Large intestine (tissue), 3 donors: ENCODE results near the gene C4BPB. TPM values are rescaled to one million over a fixed set of nuclear protein-coding genes. Genes with fewer than 3 reads are reported as not detected.

Source experiments
- DNase-seq, 2 donors: peaks; one replicate each; pipeline versions ENCODE4 v3.0.0 to v3.0.0-alpha.2; 2013
- H3K27ac ChIP-seq: one replicate; pipeline ENCODE4 v1.5.1; 2013; ENCODE audit warnings: low read length
- H3K27me3 ChIP-seq: 2 replicates; pipeline ENCODE4 v1.6.1; 2013; ENCODE audit warnings: low read length; ENCODE audit not compliant: control insufficient read depth, insufficient read depth
- H3K36me3 ChIP-seq: 2 replicates; pipeline ENCODE4 v1.6.1; 2013; ENCODE audit warnings: low read length; ENCODE audit not compliant: control insufficient read depth, insufficient read depth
- H3K4me1 ChIP-seq: one replicate; pipeline ENCODE4 v1.6.1; 2013; ENCODE audit warnings: low read length; ENCODE audit not compliant: control insufficient read depth, insufficient read depth
- H3K4me3 ChIP-seq: one replicate; pipeline ENCODE4 v1.5.1; 2013; ENCODE audit warnings: low read length
- H3K9me3 ChIP-seq: one replicate; pipeline ENCODE4 v1.6.1; 2013; ENCODE audit warnings: mild to moderate bottlenecking, low read depth, low read length, moderate library complexity; ENCODE audit not compliant: control insufficient read depth
- WGBS: methylation state at CpG from one replicate; pipeline ENCODE4 v1.1.5; 2013; ENCODE audit warnings: low lambda C conversion rate; ENCODE audit not compliant: insufficient coverage; 5-methylcytosine and 5-hydroxymethylcytosine counted together
- polyA plus RNA-seq: library from polyadenylated mRNA; unstranded; fragments of 120-200 nt; gene quantifications from one replicate; pipeline ENCODE4 v1.2.1, GENCODE V29; 2013

The C4BPB gene
- polyA plus RNA-seq, 1 donor: 0.48 TPM

DNA sequence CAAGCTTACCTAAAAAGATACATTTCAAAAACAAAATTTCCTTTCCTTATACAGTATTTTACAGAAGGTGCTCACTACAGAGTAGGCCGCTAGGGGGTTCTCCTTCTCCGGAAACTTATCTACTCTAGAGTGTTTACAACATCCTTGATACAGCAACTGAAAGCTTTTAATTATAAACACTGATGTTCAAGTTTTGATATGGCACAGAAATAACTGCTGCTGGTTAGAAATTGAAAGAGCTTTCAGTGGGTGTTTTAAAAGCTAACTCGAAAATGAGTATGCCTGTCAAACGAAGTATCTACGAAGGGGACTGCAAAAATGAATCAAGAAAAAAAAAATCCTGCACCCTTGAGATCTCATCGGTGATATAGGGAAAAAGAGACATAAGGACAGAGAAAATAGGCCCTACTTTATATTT, 38.7 kb upstream of the C4BPB start:
- Histone ChIP-seq H3K27ac (peak overlapping the region; percentile 95), H3K27me3 (no peaks in the 10 kb centered on the region), H3K4me3 (peak overlapping the region; percentile 95), H3K9me3 (no peaks in the 10 kb centered on the region), H3K36me3 (peaks cover 14% of the 10 kb centered on the region), H3K4me1 (peaks cover 21% of the 10 kb centered on the region)
- WGBS: 0% methylated on average over 2 of the region's 6 CpGs
- DNase-seq: peak in 1 of 2 donors; percentile 64

DNA sequence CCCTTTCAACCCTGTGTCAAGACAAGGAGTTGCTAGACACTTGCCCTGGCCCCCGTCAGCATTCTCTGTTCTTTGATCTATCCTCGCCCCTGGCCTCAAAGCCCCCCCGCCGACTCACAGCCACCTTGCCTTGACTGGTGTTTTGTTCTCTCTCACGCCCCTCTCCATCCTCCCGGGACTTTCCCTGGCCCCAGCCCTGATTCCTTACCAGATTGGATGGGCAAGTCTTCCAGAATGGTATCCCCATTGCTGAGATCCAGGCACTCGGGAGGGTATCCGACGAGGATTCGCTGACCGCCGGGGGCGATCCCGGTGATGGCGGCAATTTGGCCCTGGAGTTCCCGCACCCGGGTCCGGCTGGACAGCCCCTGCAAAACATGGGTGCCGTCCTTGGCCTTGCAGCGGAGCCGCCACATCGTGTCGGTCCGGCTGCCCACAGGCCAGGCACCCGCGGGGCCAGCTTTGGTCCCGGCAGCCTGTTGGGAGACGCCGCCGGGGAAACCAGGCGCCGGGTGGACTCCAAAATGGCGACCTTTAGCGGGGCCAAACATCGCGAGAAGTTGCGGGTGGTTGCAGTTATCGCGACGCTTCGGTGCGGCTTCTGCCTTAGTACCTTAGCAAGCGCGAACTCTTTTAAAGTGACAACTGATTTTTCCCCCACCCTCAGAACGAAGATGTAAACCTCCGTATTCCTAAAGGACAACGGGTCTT, 38.0 kb upstream of the C4BPB start:
- H3K9me3 ChIP-seq: no peaks in the 10 kb centered on the region
- peaks cover 14% of the 10 kb centered on the region for H3K36me3 ChIP-seq
- peak; percentile 92 to 94 for DNase-seq
- peaks cover 27% of the 10 kb centered on the region for H3K4me1 ChIP-seq
- WGBS: no CpG with 5 or more reads among the region's 47 CpGs
- peak overlapping the region; percentile 95 for H3K27ac ChIP-seq
- H3K4me3 ChIP-seq: peak overlapping the region; percentile 95
- H3K27me3 ChIP-seq: no peaks in the 10 kb centered on the region

DNA sequence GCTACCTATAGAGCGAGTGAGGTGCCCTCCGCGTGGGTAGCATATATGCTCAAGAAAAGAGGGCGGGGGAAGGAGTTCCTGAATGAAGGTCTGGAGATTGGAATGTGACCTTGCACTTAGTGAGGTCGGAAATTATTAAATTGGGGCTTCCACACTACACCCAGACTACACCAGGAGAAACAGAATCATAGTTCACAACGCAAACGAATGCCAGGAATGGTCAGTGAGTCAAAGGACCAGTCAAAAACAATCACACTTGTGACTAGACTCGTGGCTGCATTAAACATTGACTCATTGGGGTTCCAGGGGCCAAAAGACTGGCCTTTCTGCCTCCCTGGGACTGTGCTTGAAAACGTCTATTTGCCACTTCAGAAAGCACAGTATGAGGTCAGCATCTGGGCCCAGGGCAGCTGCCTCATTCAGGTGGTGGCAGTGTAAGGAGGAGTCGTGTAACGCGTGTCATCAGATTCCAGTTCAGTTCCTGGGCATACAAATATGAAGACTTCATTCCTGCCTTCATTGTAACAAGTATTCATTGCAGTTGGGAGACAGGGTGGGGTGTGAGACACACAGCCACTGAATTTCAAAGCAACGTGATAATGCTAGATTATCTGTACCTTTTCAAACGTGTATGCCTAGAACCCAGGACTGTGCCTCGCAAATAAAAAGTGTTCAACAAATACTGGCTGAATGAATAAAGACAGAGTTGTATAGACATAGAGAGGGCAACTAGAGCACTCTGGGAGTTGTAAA, 37.3 kb upstream of the C4BPB start, which contains the start of gene YOD1:
Gene YOD1, minus strand, starts transcription at position 18 of the 753 bp plus-strand sequence. CDS start 178 bp downstream, outside the sequence.
- Histone ChIP-seq H3K36me3 (peaks cover 14% of the 10 kb centered on the region), H3K4me3 (peak within 1 kb of the TSS; percentile 95), H3K9me3 (no peaks in the 10 kb centered on the region), H3K4me1 (peaks cover 34% of the 10 kb centered on the region), H3K27me3 (no peaks in the 10 kb centered on the region), H3K27ac (peak within 1 kb of the TSS; percentile 95)
- no peak for DNase-seq
- no CpG with 5 or more reads among the region's 15 CpGs for WGBS

DNA sequence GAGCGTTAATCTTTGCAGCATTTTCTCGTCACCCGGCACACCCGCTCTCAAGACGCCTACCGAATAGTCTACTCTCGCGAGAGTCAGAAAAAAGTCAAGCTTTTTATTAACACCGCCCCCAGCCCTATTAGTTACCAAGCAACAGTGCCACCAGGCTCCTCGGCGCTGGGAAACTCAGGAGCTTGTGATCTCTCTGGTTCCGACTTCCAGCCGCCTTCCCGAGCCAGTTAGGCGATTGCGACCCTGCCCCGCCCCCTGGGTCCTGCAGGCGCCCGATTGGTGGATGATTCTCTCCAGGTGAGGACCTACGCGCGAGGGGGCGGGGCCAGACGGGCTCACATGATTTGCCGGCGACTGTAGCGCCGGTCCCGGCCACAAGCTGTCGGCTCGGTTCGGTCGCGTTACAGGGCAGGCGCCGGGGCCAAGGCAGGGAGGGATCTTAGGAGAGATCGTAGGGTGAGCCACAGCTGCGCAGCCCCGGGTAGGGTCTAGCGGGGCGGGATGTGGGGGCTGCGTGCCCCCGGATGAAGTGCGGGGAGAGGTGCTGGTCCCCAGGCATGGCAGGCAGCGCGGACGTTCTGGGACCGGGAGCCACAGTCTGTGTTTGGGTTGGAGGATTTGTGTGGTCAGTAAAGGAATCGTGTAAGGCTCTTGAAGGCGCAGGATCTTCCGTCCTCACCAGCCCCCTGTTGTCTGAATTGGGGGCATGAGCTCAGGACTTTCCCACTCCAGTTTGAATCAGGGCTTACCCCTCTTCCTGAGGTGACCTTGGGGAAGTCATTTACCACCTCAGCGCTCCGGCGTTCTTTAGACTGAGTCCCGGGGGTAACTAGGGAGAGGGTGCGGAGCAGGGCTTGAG, 35.5 kb upstream of the C4BPB start, which contains the start of gene PFKFB2:
Gene PFKFB2, plus strand, starts transcription at position 365 of the 859 bp plus-strand sequence. CDS start 1,443 bp downstream, outside the sequence.
- peak; percentile 99 to 100 for DNase-seq
- H3K4me3 ChIP-seq: peak within 1 kb of the TSS; percentile 81
- WGBS: no CpG with 5 or more reads among the region's 56 CpGs
- H3K27me3 ChIP-seq: no peaks in the 10 kb centered on the region
- H3K9me3 ChIP-seq: no peaks in the 10 kb centered on the region
- H3K36me3 ChIP-seq: peaks cover 11% of the 10 kb centered on the region
- H3K4me1 ChIP-seq: peaks cover 44% of the 10 kb centered on the region
- H3K27ac ChIP-seq: peak within 1 kb of the TSS; percentile 95

DNA sequence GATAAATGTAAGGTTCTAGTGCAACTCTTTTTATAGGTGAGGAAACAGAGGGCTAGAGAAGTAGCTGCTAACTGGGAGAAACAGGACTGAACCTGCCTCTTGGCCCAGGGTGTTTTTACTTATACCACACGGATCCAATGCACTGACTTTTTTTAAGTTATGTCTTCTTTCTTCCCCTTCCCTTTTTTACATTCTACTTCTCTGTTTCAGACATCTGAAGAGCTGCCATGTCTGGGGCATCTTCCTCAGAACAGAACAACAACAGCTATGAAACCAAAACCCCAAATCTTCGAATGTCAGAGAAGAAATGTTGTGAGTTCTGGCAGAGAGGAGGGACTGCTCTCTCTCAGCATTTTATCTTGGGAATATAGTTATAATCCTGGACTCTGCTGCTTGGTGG, 34.2 kb upstream of the C4BPB start:
- DNase-seq: no peak
- Histone ChIP-seq H3K4me3 (no peak overlapping the region), H3K27me3 (no peaks in the 10 kb centered on the region), H3K9me3 (no peaks in the 10 kb centered on the region), H3K4me1 (peaks cover 44% of the 10 kb centered on the region), H3K36me3 (peaks cover under 1% of the 10 kb centered on the region), H3K27ac (peak overlapping the region; percentile 98)
- no CpG with 5 or more reads among the region's 2 CpGs for WGBS

DNA sequence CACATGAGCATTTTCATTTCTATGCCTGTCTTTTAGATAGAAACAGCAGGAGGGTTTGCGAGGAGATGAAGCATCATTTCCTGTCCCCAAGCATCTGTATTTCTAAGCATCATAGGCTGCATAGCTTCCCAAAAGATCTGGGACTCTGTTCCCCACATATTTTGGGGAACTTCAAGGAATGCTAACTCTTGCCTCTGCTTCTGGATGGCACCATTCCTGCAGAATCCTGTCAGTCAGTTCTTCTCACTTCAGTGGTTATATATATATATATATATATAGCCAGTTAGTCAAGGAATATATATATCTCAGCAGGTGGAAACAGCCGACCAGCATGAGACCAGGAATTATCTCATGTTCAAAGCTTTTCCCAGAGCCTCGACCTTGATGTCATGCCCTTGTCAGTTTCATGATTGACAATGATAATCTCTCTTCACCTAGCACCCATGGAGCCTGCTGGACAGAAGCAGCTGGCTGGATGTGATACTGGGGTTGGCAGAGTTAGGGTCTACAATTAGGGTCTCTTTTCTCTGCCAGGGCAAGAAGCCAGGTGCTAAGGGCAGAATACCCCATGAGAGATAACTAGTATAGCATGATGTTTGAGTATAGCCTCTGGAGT, 33.2 kb upstream of the C4BPB start:
- H3K27me3 ChIP-seq: no peaks in the 10 kb centered on the region
- no peak overlapping the region for H3K4me3 ChIP-seq
- H3K36me3 ChIP-seq: peaks cover 9% of the 10 kb centered on the region
- peak overlapping the region; percentile 98 for H3K27ac ChIP-seq
- WGBS: no CpG with 5 or more reads among the region's 3 CpGs
- peaks cover 46% of the 10 kb centered on the region for H3K4me1 ChIP-seq
- H3K9me3 ChIP-seq: no peaks in the 10 kb centered on the region
- DNase-seq: peak in 1 of 2 donors; percentile 48

DNA sequence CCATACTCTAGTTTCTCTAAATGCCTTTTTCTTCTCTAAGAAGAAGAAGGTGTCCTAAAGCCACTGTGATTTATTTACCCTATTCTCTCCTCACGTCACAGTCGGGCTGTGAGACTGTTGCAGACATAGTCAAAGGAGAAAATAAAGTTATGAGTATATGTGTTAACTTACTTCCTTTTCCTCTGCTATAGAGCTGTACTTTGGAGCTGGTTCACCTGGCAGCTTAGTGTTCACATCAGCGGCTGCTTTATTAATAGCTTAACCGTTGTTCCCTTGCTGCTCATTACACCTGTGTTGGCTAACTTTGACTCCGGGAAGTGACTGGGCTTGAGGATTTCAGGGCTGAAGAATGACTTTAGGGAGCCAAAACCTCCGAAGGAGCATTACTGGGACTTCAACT, 32.0 kb upstream of the C4BPB start:
- H3K4me3 ChIP-seq: peak overlapping the region; percentile 16
- H3K4me1 ChIP-seq: peaks cover 46% of the 10 kb centered on the region
- DNase-seq: peak; percentile 86 to 95
- peak overlapping the region; percentile 98 for H3K27ac ChIP-seq
- 60% methylated on average over 1 of the region's 6 CpGs for WGBS
- no peaks in the 10 kb centered on the region for H3K27me3 ChIP-seq
- H3K9me3 ChIP-seq: no peaks in the 10 kb centered on the region
- H3K36me3 ChIP-seq: peaks cover 13% of the 10 kb centered on the region

DNA sequence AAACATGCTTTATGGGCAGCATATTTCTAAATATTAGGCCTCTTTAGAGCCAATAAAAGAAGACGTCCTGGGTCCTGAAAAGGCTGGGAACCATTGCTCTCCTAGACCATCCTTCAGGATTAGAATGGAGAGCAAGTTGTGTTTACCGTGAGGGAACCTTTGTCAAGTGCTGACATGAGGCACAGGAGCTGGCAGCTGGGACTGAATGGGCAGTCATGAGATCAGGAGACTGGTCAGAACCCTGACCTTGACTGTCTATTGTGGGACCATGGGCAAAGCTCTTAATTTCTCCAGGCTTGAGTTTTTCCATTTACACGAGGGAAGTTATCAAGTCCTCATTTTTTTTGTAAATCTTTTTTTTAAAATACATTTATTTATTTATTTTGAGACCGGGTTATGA, 30.4 kb upstream of the C4BPB start:
- no peak for DNase-seq

DNA sequence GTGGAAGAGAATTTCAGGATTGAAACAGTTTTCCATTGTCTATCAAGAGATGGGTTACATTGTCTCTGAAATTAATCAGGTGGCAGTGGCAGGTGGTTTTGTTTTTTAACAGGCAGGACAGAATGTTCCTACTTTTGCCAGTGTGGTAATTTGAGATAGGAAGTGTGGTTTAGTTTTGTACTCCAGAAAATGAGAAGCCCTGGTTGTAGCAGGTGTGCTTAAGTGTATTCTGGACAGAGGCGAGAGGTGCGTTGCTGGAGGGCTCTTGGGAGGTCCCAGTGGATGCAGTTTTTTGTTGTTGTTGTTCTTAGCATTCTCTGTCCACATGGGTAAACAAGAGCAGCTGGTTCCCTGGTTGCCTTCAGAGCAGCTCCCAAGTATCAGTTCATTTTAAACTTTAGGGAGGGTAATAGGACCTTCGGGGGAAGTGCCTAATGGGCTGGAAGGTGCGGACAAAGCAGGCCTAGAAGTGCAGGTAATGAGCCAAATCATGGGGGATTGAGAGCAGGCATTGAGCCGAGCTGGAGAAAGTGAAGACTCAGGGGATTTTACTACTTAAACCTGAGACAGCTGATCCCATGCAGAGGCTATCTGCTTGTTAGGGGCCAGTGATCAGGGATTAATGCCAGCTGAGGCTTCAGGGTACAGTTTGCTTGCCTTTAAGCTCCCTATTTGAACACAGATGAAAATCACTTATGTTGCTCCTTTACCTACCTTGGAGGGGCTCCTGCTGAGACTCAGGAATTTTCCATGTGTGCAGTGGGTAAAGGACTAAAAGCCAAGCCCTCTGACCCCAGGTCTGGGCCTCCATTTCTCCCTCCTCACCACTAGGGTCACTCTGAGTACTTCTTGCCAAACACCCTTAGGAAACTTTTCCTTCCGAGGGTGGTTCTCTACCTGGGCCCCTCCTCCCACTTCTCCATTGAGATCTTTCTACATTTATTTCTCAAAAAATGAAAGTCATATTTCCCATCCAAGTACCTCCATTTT, 29.5 kb upstream of the C4BPB start:
- H3K27me3 ChIP-seq: no peaks in the 10 kb centered on the region
- peaks cover 42% of the 10 kb centered on the region for H3K4me1 ChIP-seq
- no peaks in the 10 kb centered on the region for H3K9me3 ChIP-seq
- no peak overlapping the region for H3K27ac ChIP-seq
- H3K36me3 ChIP-seq: peaks cover 37% of the 10 kb centered on the region
- DNase-seq: no peak
- WGBS: 50% methylated on average over 1 of the region's 6 CpGs
- H3K4me3 ChIP-seq: no peak overlapping the region

More for the DNA sequence above, 30.4 kb upstream of the C4BPB start:
- no peaks in the 10 kb centered on the region for H3K27me3 ChIP-seq
- no peak overlapping the region for H3K27ac ChIP-seq
- no peak overlapping the region for H3K4me3 ChIP-seq
- H3K9me3 ChIP-seq: no peaks in the 10 kb centered on the region
- peaks cover 40% of the 10 kb centered on the region for H3K4me1 ChIP-seq
- H3K36me3 ChIP-seq: peaks cover 29% of the 10 kb centered on the region
- 93% methylated on average over 3 of the region's 4 CpGs for WGBS
